ENCODE results near the gene CHST4. TPM values are rescaled to one million over a fixed set of nuclear protein-coding genes. Genes with fewer than 3 reads are reported as not detected.

Gene CHST4
- polyA plus RNA-seq, 3 donors = not detected

DNA sequence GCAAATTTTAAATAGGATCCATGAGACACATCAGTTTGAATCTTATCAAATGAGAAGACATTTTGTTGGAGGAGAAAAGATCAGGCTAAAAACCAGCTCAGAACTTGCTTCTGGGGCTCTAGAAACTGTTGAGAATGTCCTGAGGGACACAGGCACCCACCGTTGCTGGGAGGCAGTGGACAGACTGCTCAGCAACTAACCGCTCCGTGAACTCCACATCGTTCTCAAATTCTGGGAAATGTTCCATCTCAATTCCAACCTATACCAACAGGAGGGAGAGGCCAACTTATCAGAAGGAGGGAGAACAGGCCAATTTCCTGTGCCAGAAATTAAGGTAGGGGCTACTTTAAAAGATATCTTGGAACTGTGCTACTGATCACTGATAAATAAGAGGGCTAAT is 42.3 kb downstream of the CHST4 start:
- H3K4me1 Mint-ChIP-seq = peaks cover 29% of the 10 kb centered on the region
- H3K36me3 Mint-ChIP-seq = no peaks in the 10 kb centered on the region
- no peak overlapping the region for H2AFZ ChIP-seq (ENCODE audit: insufficient read depth, low read depth, low read length, poor library complexity, severe bottlenecking)
- H3K4me3 ChIP-seq (replicated peaks in 1 of 3; ENCODE audit: low read depth in 2 of 3, low read length in 3 of 3) = no peak overlapping the region
- no peaks in the 10 kb centered on the region for H3K36me3 ChIP-seq (replicated peaks in 1 of 2; ENCODE audit: control insufficient read depth in 1 of 2, insufficient read depth in 2 of 2, low read length in 2 of 2)
- intact Hi-C loops (cut with micrococcal nuclease) = no loop called here
- H3K4me1 ChIP-seq (ENCODE audit: control insufficient read depth in 1 of 2, insufficient read depth in 2 of 2, low read length in 2 of 2) = peaks cover 27 to 29% of the 10 kb centered on the region in 2 donors
- H3K27me3 Mint-ChIP-seq (ENCODE audit: low read depth in 3 of 3) = peaks cover 14 to 23% (median 21%) of the 10 kb centered on the region in 3 donors
- no peak for DNase-seq
- H3K27ac Mint-ChIP-seq = no peak overlapping the region
- WGBS (ENCODE audit: insufficient coverage) = 100% methylated on average over 1 of the region's 4 CpGs
- H3K9me3 Mint-ChIP-seq = peaks cover 0 to 3% (median 2%) of the 10 kb centered on the region in 7 donors
- no peak overlapping the region for H3K27ac ChIP-seq (ENCODE audit: low read depth in 1 of 2, low read length in 2 of 2)
- H4K20me1 ChIP-seq (ENCODE audit: insufficient read depth, low read length) = no peaks in the 10 kb centered on the region
- H3K9ac ChIP-seq (ENCODE audit: insufficient read depth, low read length, poor library complexity, severe bottlenecking) = no peak overlapping the region
- no peak overlapping the region for H3K4me3 Mint-ChIP-seq
- H3K9me3 ChIP-seq (replicated peaks in 1 of 2; ENCODE audit: control insufficient read depth in 1 of 2, insufficient read depth in 1 of 2, low read length in 2 of 2) = no peaks in the 10 kb centered on the region
- peaks cover 2 to 3% of the 10 kb centered on the region in 2 donors for H3K27me3 ChIP-seq (ENCODE audit: control insufficient read depth in 2 of 2, insufficient read depth in 2 of 2, low read length in 2 of 2)
- no peak overlapping the region for H3K4me2 ChIP-seq (replicated peaks; ENCODE audit: extremely low read depth, low read length, poor library complexity, severe bottlenecking)
- TF ChIP-seq CTCF (IDR thresholded peaks at IDR 0.05) = no peak
- H3K79me2 ChIP-seq (ENCODE audit: insufficient read depth, low read length) = no peaks in the 10 kb centered on the region

GRCh38 chr16:71569621-71570020 is 43.4 kb downstream of the CHST4 start:
- Mint-ChIP-seq H3K27me3 (ENCODE audit: low read depth in 3 of 3) (peaks cover 15 to 27% (median 23%) of the 10 kb centered on the region in 3 donors), H3K4me3 (peak overlapping the region in 1 of 2 donors; percentile 35)
- WGBS (ENCODE audit: insufficient coverage) = 100% methylated on average over 1 of the region's 4 CpGs

More at GRCh38 chr16:71569621-71570020, 43.4 kb downstream of the CHST4 start:
- no peaks in the 10 kb centered on the region for H3K79me2 ChIP-seq (ENCODE audit: insufficient read depth, low read length)
- H3K4me3 ChIP-seq (replicated peaks in 1 of 3; ENCODE audit: low read depth in 2 of 3, low read length in 3 of 3) = no peak overlapping the region
- peaks cover 19 to 21% of the 10 kb centered on the region in 2 donors for H3K4me1 ChIP-seq (ENCODE audit: control insufficient read depth in 1 of 2, insufficient read depth in 2 of 2, low read length in 2 of 2)
- no peak overlapping the region for H3K27ac ChIP-seq (ENCODE audit: low read depth in 1 of 2, low read length in 2 of 2)
- TF ChIP-seq CTCF (IDR thresholded peaks at IDR 0.05) = no peak
- H3K36me3 ChIP-seq (replicated peaks in 1 of 2; ENCODE audit: control insufficient read depth in 1 of 2, insufficient read depth in 2 of 2, low read length in 2 of 2) = no peaks in the 10 kb centered on the region
- no peak overlapping the region for H2AFZ ChIP-seq (ENCODE audit: insufficient read depth, low read depth, low read length, poor library complexity, severe bottlenecking)
- Mint-ChIP-seq H3K36me3 (no peaks in the 10 kb centered on the region), H3K27ac (no peak overlapping the region), H3K9me3 (peaks cover 0 to 2% (median 0%) of the 10 kb centered on the region in 7 donors), H3K4me1 (peaks cover 22% of the 10 kb centered on the region)
- H4K20me1 ChIP-seq (ENCODE audit: insufficient read depth, low read length) = no peaks in the 10 kb centered on the region
- H3K9ac ChIP-seq (ENCODE audit: insufficient read depth, low read length, poor library complexity, severe bottlenecking) = no peak overlapping the region
- intact Hi-C loops (cut with micrococcal nuclease) = no loop called here
- H3K27me3 ChIP-seq (ENCODE audit: control insufficient read depth in 2 of 2, insufficient read depth in 2 of 2, low read length in 2 of 2) = peaks cover 2 to 3% of the 10 kb centered on the region in 2 donors
- no peak overlapping the region for H3K4me2 ChIP-seq (replicated peaks; ENCODE audit: extremely low read depth, low read length, poor library complexity, severe bottlenecking)
- no peaks in the 10 kb centered on the region for H3K9me3 ChIP-seq (replicated peaks in 1 of 2; ENCODE audit: control insufficient read depth in 1 of 2, insufficient read depth in 1 of 2, low read length in 2 of 2)
- no peak for DNase-seq

Measured in CD14-positive monocyte (primary cell).